Jurkat, Clone E6-1 (cell line): ENCODE measurements around the gene TBC1D14.

Source experiments
- DNase-seq: peaks from one replicate; pipeline ENCODE4 v3.0.0-alpha.2; 2011; ENCODE audit warnings: low read depth, low spot score
- H3K4me3 ChIP-seq: 2 replicates; pipeline ENCODE4 v1.5.1; 2011; ENCODE audit warnings: mild to moderate bottlenecking, low read length, control low read depth, moderate library complexity

Gene TBC1D14

DNA sequence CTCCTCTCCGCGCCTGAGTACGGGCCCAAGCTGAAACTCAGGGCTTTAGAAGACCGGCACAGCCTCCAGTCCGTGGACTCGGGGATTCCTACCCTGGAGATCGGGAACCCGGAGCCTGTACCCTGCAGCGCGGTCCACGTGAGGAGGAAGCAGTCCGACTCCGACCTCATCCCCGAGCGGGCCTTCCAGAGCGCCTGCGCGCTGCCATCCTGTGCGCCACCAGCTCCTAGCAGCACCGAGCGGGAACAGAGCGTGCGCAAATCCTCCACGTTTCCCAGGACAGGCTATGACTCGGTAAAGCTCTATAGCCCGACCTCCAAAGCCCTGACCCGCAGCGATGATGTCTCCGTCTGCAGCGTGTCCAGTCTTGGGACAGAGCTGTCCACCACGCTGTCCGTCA is 13.9 kb downstream of the TBC1D14 start:
- DNase-seq: no peak
- H3K4me3 ChIP-seq: no peak overlapping the region

DNA sequence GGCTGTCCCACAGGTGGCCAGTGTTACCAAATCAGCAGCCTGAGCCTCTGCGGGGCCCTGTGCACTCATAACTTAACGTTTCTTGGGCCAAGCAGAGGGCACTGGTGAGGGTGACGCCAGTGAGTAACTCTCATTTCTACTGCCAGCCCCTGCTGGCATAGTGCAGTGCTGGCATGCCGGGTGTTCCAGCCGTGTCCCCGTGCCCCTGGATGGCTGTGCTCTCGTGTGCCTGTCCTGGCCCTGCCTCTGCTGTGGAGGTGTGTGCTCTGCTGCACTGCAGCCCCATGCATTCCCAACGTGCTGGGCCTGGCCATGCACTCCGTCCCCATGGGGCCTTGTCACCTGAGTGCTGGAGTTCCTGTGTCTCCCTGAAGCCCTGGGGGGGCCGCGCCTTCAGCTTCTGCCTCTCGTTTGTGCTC is 14.7 kb downstream of the TBC1D14 start:
- no peak for DNase-seq
- H3K4me3 ChIP-seq: no peak overlapping the region

DNA sequence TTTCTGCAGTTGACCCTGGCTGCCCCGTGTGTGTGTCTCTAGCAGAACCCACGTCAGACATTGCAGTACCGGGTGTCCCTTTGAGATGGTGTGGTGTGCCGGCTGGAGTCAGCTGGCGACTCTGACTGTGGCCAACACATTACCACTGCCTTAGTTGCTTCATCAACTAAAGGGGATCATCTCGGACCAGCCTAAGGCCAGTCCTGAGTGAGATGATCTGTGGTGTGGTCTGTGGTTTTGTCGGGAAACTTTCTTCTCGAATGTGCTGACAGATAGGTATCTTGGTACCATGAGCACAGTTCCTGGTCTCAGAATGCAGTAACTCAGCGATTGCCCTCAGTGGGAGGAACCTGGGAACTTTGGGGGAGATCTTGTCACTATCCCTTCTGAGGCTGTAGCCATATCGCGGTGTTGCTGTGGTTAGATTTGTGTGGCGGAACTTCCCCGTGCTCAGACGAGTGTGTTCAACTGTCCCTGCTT is 15.8 kb downstream of the TBC1D14 start:
- no peak for DNase-seq
- H3K4me3 ChIP-seq: no peak overlapping the region

DNA sequence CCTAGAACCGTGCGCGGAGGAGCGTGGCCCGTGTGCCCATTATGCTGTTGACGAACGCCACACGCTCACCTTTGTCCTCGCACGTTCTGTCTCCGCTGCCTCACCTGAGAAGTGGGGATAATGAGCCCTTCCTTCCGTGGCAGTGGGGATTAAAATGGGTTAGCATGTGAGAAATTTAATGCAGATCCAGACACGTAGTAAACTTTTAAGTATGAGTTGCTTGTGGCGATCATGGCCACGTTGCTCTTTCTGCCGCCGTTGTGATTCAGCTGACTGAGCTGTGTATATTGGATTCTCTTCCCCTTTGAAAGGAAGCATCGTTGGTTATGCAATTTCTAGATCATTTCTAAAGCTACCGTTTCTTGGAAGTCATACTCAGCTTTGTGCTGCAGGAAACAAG is 16.5 kb downstream of the TBC1D14 start:
- DNase-seq: no peak
- H3K4me3 ChIP-seq: no peak overlapping the region

DNA sequence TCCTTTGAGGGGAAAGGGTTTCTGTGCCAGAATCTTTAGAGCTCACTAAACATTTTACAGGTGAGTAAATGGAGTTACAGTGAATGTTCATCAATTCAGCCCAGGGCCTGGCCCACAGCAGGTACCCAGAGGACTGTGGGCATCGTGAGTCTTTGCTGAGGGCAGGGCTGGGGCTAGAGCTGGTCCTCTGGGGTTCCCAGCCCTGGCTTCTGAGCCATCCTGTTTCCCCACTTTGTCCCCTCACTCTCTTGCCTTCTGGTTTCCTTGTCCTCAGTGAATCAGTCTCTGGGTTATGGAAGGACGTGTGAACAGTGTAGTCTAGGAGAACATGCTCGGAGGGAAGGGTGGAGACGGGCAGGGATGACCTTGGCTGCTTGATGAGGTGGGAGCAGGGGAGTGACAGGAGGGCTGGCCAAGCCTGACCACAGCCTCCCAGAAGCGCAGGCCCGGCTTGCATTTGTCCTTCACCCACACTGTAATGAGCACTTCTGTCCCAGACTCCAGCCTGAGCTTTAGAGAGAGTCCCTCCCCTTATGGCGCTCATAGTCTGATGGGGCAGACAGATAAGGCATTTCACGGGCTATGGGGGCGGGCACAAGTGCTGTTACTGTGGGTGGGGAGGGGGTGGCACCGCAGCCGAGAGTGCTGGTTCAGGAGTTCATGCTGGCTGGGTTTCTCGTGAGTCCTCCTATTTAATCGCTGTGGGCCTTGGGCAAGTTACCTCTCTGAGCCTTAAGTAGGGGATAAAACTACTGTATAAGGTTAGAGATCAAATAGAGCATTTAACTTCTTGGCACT is 17.3 kb downstream of the TBC1D14 start:
- peak; percentile 72 for DNase-seq
- H3K4me3 ChIP-seq: peak overlapping the region; percentile 42

DNA sequence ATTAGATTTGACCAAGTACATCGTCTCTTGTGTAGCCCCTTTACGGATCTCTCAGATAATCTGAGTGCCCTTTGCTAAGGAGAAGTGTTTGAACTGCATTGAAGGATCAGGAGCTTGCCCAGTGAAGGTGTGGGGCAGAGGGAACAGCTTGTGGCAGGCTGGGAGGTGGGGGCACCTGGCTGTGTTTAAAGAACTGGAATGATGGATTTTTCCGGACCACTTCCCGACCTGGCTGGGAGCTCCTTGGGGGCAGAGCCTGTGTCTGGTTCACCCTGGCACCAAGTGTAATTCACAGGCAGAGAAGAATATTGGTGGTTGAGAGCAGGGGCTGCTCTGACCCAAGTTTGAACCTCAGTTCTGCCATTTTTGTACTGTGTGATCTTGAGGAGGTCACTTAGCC is 18.5 kb downstream of the TBC1D14 start:
- H3K4me3 ChIP-seq: no peak overlapping the region
- no peak for DNase-seq

DNA sequence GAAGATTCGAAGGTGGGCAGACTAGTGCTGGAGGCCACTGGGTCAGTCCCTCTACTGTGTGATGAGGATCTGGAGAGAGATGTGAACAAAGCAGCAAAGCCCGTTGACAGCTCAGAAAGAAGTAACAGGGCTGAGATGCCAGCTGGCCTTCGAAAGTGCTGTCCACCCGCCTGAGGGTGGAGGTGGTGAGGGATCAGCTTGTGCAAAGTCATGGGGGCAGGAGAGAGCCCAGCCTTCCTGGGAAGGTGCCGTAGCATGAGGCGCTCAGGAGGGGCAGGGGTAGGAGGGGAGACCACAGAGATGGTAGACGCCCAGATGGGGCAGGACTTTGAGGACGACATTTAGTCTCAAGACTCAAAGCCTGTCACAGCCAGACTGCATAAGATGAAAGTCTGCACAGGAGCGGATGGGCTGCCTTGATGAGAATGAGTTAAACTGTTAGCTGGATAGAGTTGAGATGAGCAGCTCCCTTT is 19.7 kb downstream of the TBC1D14 start:
- no peak overlapping the region for H3K4me3 ChIP-seq
- no peak for DNase-seq

DNA sequence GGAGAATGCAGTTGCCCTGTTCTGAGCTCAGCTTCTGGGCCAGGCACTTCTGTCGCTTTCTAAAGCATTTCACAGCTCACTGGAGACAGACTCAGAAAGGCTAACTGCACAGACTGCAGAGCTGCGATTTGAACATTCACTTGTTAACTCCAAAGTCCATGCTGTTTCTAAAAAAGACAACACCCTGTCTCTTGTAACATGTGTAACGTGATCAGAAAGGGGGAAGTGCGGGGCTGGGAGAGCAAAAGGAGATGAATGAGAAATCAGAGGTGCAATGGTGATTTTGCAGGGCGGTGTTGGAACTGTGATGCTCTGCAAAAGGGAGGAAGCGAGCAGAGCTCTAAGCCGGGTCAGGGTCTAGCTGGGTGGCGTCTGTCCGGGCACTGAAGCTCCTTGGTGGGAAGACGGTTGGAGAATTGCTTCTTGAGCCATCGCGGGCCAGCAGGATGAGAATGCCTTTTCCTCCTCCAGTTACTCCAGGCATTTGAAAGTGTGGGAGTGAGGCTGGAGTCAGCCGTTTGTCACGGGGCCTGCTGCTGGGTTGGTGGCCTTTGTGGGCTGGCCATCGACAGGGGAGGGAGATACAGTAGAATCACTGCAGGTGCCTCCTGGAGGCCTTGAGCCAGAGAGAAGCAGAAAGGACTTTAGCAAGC is 20.3 kb downstream of the TBC1D14 start:
- no peak overlapping the region for H3K4me3 ChIP-seq
- no peak for DNase-seq

DNA sequence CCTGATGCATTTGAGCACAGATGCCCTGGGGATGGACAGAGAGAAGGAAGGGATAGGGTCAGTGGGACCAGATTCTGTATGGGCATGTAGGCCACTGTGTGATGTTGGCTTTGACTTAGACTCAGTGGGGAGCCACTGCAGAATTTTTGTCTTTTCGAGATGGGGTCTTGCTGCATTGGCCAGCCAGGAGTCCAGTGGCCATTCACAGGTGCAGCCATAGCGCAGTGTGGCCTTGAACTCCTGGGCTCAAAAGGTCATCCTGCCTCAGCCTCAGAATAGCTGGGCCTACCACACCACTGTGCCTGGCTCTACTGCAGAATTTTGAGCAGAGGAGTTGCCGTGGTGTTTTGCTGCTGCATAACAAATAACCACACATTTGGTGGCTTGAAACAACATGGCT is 22.8 kb downstream of the TBC1D14 start:
- no peak overlapping the region for H3K4me3 ChIP-seq
- DNase-seq: no peak

DNA sequence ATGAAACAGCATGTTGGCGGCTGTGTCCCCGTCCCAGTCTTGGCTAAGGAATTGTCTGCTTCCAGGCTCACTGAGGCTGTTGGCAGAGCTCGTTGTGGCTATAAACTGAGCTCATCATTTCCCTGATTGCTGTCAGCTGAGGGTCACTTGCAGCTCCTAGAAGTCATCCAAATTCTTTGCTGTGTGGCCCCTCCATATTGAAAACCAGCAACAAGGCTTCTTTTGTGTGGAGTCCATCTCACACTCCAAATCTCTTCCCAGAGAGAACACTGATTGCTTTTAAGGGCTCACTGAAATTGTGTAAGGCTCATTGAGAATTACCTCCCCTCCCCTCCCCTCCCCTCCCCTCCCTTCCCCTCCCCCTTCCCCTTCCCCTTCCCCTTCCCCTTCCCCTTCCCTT is 23.3 kb downstream of the TBC1D14 start:
- DNase-seq: no peak
- no peak overlapping the region for H3K4me3 ChIP-seq

DNA sequence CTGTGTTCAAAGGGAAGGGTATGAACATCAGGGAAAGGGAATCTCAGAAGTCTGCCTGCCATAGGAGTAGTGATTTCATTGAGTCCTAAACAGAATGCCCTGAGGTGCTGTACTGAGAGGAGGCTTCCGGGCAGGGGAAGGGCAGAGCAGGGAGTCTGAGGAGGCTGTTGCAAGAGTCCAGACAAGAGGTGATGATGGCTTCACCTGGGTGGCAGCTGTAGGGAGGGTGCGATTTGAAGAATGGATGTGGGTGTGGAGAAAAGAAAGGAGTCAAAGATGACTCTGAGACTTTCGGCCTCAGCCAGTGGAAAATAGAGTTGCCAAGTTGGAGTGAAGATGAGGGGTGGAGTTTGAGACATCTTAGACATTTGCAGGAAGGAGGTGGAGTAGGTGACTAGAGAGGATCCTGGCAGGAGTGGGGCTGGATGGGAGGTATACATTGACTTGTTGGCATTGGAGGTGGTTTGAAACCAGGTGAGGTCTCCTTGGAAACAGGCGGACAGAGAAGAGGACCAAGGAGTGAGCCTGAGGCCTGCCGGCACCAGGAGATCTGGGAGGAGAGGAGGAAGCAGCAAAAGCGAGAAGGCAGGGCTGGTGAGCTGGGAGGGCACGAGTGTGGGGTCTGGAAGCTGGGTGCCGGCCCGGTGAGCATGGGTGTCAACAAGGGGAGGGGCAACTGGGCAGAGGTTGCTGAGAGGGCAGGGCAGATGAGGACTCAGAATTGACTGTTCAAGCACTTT is 24.2 kb downstream of the TBC1D14 start:
- no peak overlapping the region for H3K4me3 ChIP-seq
- DNase-seq: no peak

DNA sequence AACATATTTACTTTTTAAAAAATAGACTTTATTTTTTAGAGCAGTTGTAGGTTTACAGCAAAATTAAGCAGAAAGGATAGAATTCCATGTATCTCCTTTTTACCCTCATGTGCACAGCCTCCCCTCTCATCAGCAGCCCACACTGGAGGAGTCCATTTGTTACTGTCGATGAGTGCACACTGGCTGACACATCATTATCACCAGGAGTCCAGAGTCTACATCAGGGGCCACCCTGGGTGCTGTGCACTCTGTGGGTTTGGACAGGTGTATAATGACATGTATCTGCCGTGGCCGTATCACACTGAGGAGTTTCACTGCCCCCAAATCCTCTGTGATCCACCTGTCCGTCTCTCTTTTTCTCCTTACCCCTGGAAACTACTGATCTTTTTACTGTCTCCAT is 26.3 kb downstream of the TBC1D14 start:
- no peak for DNase-seq
- no peak overlapping the region for H3K4me3 ChIP-seq

DNA sequence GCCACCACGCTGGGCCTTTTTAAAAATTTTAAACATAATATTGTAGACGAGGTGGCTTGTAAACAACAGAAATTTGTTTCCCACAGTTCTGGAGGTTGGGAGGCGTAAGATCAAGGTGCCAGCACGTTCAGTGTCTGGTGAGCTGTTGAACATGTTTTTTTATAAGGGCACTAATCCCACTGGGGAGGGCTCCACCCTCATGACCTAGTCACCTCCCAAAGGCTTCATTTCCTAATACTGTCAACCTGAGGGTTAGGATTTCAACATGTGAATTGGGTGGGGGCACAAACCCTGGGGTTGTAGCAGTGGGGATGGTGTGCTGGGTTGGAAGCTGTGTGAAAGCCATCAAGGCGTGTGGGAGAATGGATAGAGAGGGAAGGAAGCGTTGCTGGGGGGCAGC is 27.6 kb downstream of the TBC1D14 start:
- no peak for DNase-seq
- H3K4me3 ChIP-seq: no peak overlapping the region

DNA sequence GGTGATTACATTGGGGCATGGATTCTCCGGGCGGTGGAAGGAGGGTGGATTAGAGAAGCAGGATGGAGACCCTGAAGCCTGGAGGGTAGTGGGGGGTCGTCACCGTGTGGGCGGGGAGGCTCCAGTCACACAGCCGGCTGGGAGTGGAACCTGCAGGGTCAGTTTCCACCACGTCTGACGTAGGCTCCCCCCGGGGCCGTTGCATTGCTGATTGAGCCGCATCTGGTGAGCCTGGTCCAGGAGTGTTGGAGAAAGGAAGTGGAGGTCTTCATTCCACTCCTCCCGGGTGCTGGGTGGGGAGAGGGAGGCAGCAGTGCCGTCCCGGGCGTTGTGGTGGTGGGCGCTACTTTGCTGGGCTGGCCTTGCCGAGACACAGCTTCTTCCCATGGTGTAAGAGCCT is 28.1 kb downstream of the TBC1D14 start:
- DNase-seq: no peak
- no peak overlapping the region for H3K4me3 ChIP-seq

DNA sequence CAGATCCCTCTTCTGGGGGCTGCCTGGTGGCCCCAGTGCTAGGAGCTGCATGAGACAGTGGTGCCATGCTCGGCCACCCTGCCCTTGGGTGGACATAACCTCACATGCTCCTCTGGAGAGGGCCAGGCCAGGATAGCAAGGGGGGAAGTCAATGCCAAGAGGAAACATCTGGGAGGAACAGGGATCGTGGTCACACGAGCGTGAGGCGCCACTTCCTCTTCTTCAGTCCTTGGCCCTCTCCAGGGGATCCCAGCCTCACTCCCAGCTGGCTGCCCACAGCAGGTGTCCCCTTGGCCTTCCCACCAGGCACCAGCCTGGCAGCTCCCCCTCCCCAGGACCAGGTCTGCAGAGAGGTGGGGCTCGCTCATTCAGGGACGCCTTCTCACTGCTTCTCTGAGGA is 28.6 kb downstream of the TBC1D14 start:
- no peak overlapping the region for H3K4me3 ChIP-seq
- DNase-seq: no peak

DNA sequence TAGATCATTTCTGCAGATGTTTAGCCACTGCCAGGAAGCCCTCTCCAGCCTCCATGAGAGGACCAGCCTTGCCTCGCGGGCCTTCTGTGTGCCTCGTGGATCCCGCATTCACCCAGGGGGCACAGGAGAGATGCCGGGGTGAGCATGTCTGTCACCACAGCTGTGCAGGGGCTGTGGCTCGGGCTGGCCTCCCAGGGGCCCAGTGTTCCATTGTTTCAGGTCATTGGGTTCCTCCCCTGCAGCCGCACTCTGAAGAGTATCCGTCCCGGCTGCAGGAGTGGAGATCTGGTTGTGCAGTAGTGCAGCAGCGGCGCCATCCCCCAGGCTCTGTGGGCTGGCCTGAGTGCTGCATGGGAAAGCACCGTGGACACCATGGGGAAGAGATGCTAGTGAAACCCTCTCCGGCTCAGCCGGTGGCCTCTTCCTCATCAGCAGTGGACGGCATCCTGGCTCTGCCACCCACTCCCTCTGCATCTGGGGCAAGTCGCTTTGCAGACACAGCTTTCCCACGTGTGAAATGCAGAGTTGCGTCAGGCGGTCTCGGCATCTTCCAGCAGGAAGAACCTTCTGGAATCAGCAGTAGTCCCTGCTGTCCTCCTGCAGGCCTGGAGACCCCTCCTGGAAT is 29.1 kb downstream of the TBC1D14 start:
- no peak overlapping the region for H3K4me3 ChIP-seq
- DNase-seq: no peak

DNA sequence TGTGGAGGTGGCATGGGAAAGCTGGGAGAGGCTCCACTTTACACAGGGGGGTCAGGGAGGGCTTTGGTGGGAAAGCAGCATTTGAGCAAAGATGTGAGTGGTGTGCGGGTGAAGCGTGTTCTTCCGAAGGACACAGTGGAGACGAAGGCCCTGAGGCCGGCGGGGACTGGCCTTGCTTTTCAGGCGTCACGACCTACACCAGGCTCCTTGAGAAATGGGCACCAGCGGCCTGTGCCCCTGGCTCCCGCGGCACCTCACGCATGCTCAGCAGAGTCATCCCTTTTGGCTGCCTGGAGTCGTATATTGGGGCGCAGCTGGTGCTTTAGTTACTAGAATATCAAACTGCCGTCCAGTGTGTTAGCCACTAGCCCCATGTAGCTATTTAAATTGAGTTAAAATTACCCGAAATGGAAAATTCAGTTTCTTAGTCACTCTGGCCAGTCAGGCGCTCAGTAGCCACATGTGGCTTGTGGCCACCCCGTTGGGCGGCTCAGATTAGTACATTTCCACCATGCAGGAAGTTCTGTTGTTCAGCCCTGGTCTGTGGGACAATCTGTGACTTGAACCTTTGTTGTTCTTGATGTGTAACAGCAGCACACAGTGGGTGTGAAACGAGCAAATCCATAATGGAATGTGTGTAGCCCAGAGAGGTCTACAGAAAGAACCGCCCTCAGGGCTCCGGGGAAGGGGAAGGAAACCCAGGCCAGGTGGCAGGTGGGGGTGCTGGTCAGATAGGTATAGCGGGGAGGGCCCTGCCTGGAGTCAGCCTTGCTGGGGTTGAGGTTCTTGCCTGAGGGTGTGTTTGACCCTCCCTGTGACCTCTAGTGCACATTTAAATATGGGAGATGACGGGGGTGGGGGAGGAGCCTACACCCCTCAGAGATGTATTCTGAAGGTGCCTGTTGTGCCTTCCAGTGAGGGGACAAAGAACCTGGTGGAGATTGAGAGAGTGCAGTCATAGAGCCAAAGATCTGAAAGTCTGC is 30.4 kb downstream of the TBC1D14 start:
- no peak for DNase-seq
- H3K4me3 ChIP-seq: no peak overlapping the region

DNA sequence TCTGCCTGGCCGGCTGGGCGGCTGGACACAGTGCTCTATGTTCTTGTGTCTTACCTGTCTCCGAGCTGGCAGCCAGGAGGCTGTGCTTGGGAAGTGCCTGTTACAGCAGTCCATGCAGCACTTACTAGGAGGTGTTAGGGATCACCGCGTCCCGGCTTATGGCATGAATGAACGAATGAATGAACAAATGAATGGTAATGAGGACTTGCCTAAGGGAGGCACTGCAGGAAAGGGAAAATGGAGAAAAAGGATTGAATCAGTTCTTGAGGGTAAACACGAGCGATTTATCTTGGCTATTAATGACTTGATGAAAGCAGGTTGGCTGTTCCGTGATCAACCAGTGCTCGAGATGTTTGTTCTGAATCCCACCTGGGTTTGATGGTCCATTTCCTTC is 31.1 kb downstream of the TBC1D14 start:
- H3K4me3 ChIP-seq: no peak overlapping the region
- DNase-seq: no peak

DNA sequence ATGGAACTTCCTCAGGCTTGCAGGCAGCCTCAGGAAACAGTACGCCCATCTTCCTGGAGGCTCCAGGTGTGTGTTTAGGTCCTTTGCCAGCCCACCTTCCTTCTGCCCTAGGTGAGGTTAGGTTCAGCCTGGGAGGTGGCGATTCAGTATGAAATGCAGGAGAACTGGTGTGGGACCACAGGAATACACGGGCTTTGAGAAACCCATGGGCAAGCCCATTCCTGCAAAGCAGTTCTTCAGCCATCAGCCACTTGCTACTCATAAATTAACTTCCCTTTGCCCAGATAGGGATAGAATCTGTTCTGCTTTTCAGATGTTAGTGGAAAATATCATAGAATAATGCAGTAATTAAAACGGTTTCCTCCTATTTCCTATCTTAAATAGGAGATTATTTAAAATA is 32.2 kb downstream of the TBC1D14 start:
- no peak for DNase-seq
- no peak overlapping the region for H3K4me3 ChIP-seq
